Measurements from ENCODE around the gene ORC6.

The ORC6 gene

DNA sequence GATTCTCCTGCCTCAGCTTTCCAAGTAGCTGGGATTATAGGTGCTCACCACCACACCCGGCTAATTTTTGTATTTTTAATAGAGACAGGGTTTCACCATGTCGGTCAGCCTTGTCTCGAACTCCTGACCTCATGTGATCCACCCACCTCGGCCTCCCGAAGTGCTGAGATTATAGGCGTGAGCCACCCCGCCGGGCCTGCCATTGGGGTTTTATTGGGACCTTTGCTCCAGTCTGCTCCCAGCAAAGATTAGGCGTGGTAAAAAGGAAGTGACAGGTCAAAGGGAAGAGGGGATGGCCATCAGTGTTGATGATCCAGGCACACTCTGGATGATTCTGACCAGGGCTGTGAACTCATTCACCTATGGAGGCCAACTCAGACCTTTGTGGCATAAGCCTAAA lies 38.2 kb downstream of the ORC6 start:
- no peak for DNase-seq (ENCODE audit: low read depth in 1 of 2, low spot score in 1 of 2)
- no peaks in the 10 kb centered on the region for H3K27me3 ChIP-seq (ENCODE audit: insufficient read depth, poor library complexity, severe bottlenecking)
- H3K27ac ChIP-seq (replicated peaks), result no peak overlapping the region
- TF ChIP-seq SPI1 (IDR thresholded peaks at IDR 0.05; ENCODE audit: borderline replicate concordance, low read depth) (no peak), POLR2AphosphoS5 (IDR thresholded peaks at IDR 0.05; ENCODE audit: low read depth) (no peak), GABPA (IDR thresholded peaks at IDR 0.05; ENCODE audit: low read depth) (no peak)
- TF ChIP-seq, protein P1, sequence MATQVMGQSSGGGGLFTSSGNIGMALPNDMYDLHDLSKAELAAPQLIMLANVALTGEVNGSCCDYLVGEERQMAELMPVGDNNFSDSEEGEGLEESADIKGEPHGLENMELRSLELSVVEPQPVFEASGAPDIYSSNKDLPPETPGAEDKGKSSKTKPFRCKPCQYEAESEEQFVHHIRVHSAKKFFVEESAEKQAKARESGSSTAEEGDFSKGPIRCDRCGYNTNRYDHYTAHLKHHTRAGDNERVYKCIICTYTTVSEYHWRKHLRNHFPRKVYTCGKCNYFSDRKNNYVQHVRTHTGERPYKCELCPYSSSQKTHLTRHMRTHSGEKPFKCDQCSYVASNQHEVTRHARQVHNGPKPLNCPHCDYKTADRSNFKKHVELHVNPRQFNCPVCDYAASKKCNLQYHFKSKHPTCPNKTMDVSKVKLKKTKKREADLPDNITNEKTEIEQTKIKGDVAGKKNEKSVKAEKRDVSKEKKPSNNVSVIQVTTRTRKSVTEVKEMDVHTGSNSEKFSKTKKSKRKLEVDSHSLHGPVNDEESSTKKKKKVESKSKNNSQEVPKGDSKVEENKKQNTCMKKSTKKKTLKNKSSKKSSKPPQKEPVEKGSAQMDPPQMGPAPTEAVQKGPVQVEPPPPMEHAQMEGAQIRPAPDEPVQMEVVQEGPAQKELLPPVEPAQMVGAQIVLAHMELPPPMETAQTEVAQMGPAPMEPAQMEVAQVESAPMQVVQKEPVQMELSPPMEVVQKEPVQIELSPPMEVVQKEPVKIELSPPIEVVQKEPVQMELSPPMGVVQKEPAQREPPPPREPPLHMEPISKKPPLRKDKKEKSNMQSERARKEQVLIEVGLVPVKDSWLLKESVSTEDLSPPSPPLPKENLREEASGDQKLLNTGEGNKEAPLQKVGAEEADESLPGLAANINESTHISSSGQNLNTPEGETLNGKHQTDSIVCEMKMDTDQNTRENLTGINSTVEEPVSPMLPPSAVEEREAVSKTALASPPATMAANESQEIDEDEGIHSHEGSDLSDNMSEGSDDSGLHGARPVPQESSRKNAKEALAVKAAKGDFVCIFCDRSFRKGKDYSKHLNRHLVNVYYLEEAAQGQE (IDR thresholded peaks at IDR 0.05; ENCODE audit: insufficient replicate concordance, low read depth), result no peak
- TF ChIP-seq, protein P2, sequence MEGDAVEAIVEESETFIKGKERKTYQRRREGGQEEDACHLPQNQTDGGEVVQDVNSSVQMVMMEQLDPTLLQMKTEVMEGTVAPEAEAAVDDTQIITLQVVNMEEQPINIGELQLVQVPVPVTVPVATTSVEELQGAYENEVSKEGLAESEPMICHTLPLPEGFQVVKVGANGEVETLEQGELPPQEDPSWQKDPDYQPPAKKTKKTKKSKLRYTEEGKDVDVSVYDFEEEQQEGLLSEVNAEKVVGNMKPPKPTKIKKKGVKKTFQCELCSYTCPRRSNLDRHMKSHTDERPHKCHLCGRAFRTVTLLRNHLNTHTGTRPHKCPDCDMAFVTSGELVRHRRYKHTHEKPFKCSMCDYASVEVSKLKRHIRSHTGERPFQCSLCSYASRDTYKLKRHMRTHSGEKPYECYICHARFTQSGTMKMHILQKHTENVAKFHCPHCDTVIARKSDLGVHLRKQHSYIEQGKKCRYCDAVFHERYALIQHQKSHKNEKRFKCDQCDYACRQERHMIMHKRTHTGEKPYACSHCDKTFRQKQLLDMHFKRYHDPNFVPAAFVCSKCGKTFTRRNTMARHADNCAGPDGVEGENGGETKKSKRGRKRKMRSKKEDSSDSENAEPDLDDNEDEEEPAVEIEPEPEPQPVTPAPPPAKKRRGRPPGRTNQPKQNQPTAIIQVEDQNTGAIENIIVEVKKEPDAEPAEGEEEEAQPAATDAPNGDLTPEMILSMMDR (IDR thresholded peaks at IDR 0.05; ENCODE audit: insufficient read depth, low read length), result no peak
- H3K4me3 ChIP-seq (replicated peaks; ENCODE audit: insufficient read depth, low read length), result no peak overlapping the region

DNA sequence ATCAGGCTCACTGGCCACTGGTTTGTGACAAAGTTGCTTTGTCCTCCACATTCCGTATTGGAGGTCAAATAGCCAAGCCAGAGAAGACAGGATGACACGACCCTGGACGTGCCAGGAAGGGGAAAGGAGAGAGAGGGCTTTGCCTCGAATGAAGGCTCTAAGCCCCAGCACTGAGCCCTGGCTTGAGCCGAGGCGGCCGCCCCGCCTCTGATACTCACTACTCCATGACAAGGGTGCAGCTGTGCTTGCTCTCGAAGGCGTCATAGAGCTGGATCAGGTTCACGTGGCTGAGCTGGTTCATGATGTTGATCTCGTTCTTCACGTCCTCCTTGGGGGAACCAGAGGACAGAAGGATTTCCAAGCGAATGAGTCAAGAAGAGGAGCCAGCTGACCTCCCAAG lies 39.3 kb downstream of the ORC6 start:
- Histone ChIP-seq H3K27ac (replicated peaks) (no peak overlapping the region), H3K27me3 (ENCODE audit: insufficient read depth, poor library complexity, severe bottlenecking) (no peaks in the 10 kb centered on the region), H3K4me3 (replicated peaks; ENCODE audit: insufficient read depth, low read length) (no peak overlapping the region)
- no peak for TF ChIP-seq GABPA (IDR thresholded peaks at IDR 0.05; ENCODE audit: low read depth)
- TF ChIP-seq, protein P2 (IDR thresholded peaks at IDR 0.05; ENCODE audit: insufficient read depth, low read length), result no peak
- TF ChIP-seq, protein P1 (IDR thresholded peaks at IDR 0.05; ENCODE audit: insufficient replicate concordance, low read depth), result no peak
- TF ChIP-seq POLR2AphosphoS5 (IDR thresholded peaks at IDR 0.05; ENCODE audit: low read depth), result no peak
- no peak for TF ChIP-seq SPI1 (IDR thresholded peaks at IDR 0.05; ENCODE audit: borderline replicate concordance, low read depth)
- DNase-seq (ENCODE audit: low read depth in 1 of 2, low spot score in 1 of 2), result no peak

- no peak overlapping the region for H3K27ac ChIP-seq (replicated peaks)
- no peaks in the 10 kb centered on the region for H3K27me3 ChIP-seq (ENCODE audit: insufficient read depth, poor library complexity, severe bottlenecking)
- TF ChIP-seq, protein P1 (IDR thresholded peaks at IDR 0.05; ENCODE audit: insufficient replicate concordance, low read depth), result no peak
- TF ChIP-seq GABPA (IDR thresholded peaks at IDR 0.05; ENCODE audit: low read depth) (no peak), SPI1 (IDR thresholded peaks at IDR 0.05; ENCODE audit: borderline replicate concordance, low read depth) (no peak), POLR2AphosphoS5 (IDR thresholded peaks at IDR 0.05; ENCODE audit: low read depth) (no peak)
- TF ChIP-seq, protein P2 (IDR thresholded peaks at IDR 0.05; ENCODE audit: insufficient read depth, low read length), result no peak
- H3K4me3 ChIP-seq (replicated peaks; ENCODE audit: insufficient read depth, low read length), result no peak overlapping the region
- no peak for DNase-seq (ENCODE audit: low read depth in 1 of 2, low spot score in 1 of 2)
Observed at GRCh38 chr16:46729326-46729995, 40.0 kb downstream of the ORC6 start.
